ENCODE results near the gene CCNC.

- TF ChIP-seq POLR2A (IDR thresholded peaks at IDR 0.05) (no peak), EP300 (IDR thresholded peaks at IDR 0.05) (no peak), POLR2AphosphoS5 (IDR thresholded peaks at IDR 0.05) (no peak)
- TF ChIP-seq, protein P1, sequence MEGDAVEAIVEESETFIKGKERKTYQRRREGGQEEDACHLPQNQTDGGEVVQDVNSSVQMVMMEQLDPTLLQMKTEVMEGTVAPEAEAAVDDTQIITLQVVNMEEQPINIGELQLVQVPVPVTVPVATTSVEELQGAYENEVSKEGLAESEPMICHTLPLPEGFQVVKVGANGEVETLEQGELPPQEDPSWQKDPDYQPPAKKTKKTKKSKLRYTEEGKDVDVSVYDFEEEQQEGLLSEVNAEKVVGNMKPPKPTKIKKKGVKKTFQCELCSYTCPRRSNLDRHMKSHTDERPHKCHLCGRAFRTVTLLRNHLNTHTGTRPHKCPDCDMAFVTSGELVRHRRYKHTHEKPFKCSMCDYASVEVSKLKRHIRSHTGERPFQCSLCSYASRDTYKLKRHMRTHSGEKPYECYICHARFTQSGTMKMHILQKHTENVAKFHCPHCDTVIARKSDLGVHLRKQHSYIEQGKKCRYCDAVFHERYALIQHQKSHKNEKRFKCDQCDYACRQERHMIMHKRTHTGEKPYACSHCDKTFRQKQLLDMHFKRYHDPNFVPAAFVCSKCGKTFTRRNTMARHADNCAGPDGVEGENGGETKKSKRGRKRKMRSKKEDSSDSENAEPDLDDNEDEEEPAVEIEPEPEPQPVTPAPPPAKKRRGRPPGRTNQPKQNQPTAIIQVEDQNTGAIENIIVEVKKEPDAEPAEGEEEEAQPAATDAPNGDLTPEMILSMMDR (IDR thresholded peaks at IDR 0.05), result no peak
These were observed 20.9 kb downstream of the CCNC start for GRCh38 chr6:99547526-99547925.

All from upper lobe of left lung (tissue), 4 donors.